Measurements from ENCODE around the gene MYO1B.

Gene MYO1B

GRCh38 chr2:191432121-191432520 lies 186.9 kb downstream of the MYO1B start:
- no peak for TF ChIP-seq CTCF (conservative IDR thresholded peaks at IDR 0.05)
- no peak overlapping the region for H3K27ac ChIP-seq

GRCh38 chr2:191434072-191434471 lies 188.9 kb downstream of the MYO1B start:
- H3K27ac ChIP-seq = no peak overlapping the region

GRCh38 chr2:191435141-191435540 lies 189.9 kb downstream of the MYO1B start:
- no peak for TF ChIP-seq CTCF (conservative IDR thresholded peaks at IDR 0.05)

More at GRCh38 chr2:191434072-191434471, 188.9 kb downstream of the MYO1B start:
- no peak for TF ChIP-seq CTCF (conservative IDR thresholded peaks at IDR 0.05)

GRCh38 chr2:191436368-191437055 lies 191.3 kb downstream of the MYO1B start:
- TF ChIP-seq CTCF (conservative IDR thresholded peaks at IDR 0.05) = no peak

More at GRCh38 chr2:191435141-191435540, 189.9 kb downstream of the MYO1B start:
- no peak overlapping the region for H3K27ac ChIP-seq

GRCh38 chr2:191439481-191439880 lies 194.3 kb downstream of the MYO1B start:
- H3K27ac ChIP-seq = no peak overlapping the region
- TF ChIP-seq CTCF (conservative IDR thresholded peaks at IDR 0.05) = no peak

More at GRCh38 chr2:191436368-191437055, 191.3 kb downstream of the MYO1B start:
- no peak overlapping the region for H3K27ac ChIP-seq

- no peak for TF ChIP-seq CTCF (conservative IDR thresholded peaks at IDR 0.05)
- H3K27ac ChIP-seq = no peak overlapping the region
Observed at GRCh38 chr2:191441496-191442214, 196.5 kb downstream of the MYO1B start.

GRCh38 chr2:191443446-191443845 lies 198.2 kb downstream of the MYO1B start:
- no peak for TF ChIP-seq CTCF (conservative IDR thresholded peaks at IDR 0.05)
- no peak overlapping the region for H3K27ac ChIP-seq
